Endothelial cell of umbilical vein (primary cell): ENCODE measurements around the gene ELMOD3. TPM values are rescaled to one million over a fixed set of nuclear protein-coding genes. Genes with fewer than 3 reads are reported as not detected.

Experiments
- BruUV-seq: library from RNA; stranded (reverse); fragments of 400-500 nt; replicated peaks from 2 replicates; lab custom pipeline; 2021; lab: Mats Ljungman, UMichigan
- CTCF ChIA-PET: fragments of 300-600, 350-600 bp; sonication (Branson Sonifier 250); formaldehyde crosslinking; loops from one replicate; lab custom pipeline; 2021; ENCODE audit warnings: antibody characterized with exemption, inconsistent platforms; lab: Charles Lee
- POLR2A ChIA-PET: fragments of 300-600, 350-600 bp; sonication (Branson Sonifier 250); formaldehyde crosslinking; loops from one replicate; lab custom pipeline; 2021; ENCODE audit warnings: antibody characterized with exemption, inconsistent platforms; lab: Charles Lee
- DNase-seq: peaks from one replicate; pipeline ENCODE4 v3.0.0-alpha.2; 2011; ENCODE audit warnings: low read depth, low spot score
- FAIRE-seq: peaks from 2 replicates; lab custom pipeline; 2011; peaks lifted over from hg19 to GRCh38; lab: Jason Lieb, UNC
- H2AFZ ChIP-seq: 2 replicates; pipeline ENCODE4 v1.6.0; 2012; ENCODE audit warnings: low read depth, low read length, control low read depth, inconsistent platforms
- H3K27ac ChIP-seq: 2 replicates; pipeline ENCODE4 v1.5.1; 2011; ENCODE audit warnings: low read depth, mild to moderate bottlenecking, control low read depth, low read length, moderate library complexity; ENCODE audit not compliant: insufficient read depth
- H3K27me3 ChIP-seq, 2 experiments: 2 replicates each; pipeline versions ENCODE4 v1.6.0 to v1.6.1; 2011; ENCODE audit warnings: low read length in 2 of 2, mixed read lengths in 1 of 2; ENCODE audit not compliant: control insufficient read depth in 2 of 2, insufficient read depth in 2 of 2
- H3K36me3 ChIP-seq, 2 experiments: 2 replicates in 1 of 2; 3 replicates in 1 of 2; pipeline ENCODE4 v1.5.1; 2011; ENCODE audit warnings: low read length in 2 of 2, mild to moderate bottlenecking in 1 of 2, moderate library complexity in 1 of 2; ENCODE audit not compliant: control insufficient read depth in 2 of 2, insufficient read depth in 2 of 2; ENCODE audit errors: extremely low read depth in 1 of 2
- H3K4me1 ChIP-seq: 3 replicates; pipeline ENCODE4 v1.5.1; 2011; ENCODE audit warnings: mild to moderate bottlenecking, low read length; ENCODE audit not compliant: control insufficient read depth, insufficient read depth; ENCODE audit errors: extremely low read depth
- H3K4me2 ChIP-seq: 2 replicates; pipeline ENCODE4 v1.6.1; 2011; ENCODE audit warnings: low read length, control low read depth, mixed read lengths; ENCODE audit not compliant: insufficient read depth
- H3K4me3 ChIP-seq, 3 experiments: fragments of 200-600 bp in 1 of 3; sonication (generic), shearing (Covaris generic) in 1 of 3; replicated peaks in 1 of 3; 2 replicates each; pipeline ENCODE4 v1.5.1; 2011 to 2016; ENCODE audit warnings: control low read depth in 3 of 3, low read length in 3 of 3, mild to moderate bottlenecking in 2 of 3, inconsistent platforms in 1 of 3, low read depth in 1 of 3, moderate library complexity in 1 of 3; ENCODE audit not compliant: insufficient read depth in 1 of 3
- H3K79me2 ChIP-seq: 2 replicates; pipeline ENCODE4 v1.6.0; 2012; ENCODE audit warnings: low read length, inconsistent platforms; ENCODE audit not compliant: control insufficient read depth, insufficient read depth
- H3K9ac ChIP-seq: replicated peaks from 2 replicates; pipeline ENCODE3; 2011; ENCODE audit warnings: low read length, control low read depth; ENCODE audit not compliant: insufficient read depth; ENCODE audit errors: extremely low read depth
- H3K9me1 ChIP-seq: replicated peaks from 3 replicates; pipeline ENCODE4 v1.6.0; 2011; ENCODE audit warnings: mild to moderate bottlenecking, low read length; ENCODE audit not compliant: control insufficient read depth, insufficient read depth; ENCODE audit errors: extremely low read depth
- H3K9me3 ChIP-seq: replicated peaks from 2 replicates; pipeline ENCODE4 v1.5.1; 2012; ENCODE audit warnings: low read length, inconsistent platforms; ENCODE audit not compliant: control insufficient read depth, insufficient read depth
- H4K20me1 ChIP-seq: replicated peaks from 2 replicates; pipeline ENCODE3; 2011; ENCODE audit warnings: mild to moderate bottlenecking, low read length; ENCODE audit not compliant: control insufficient read depth, insufficient read depth; ENCODE audit errors: extremely low read depth
- CTCF ChIP-seq, 2 donors: IDR thresholded peaks; 1 replicate in 1 of 2; 2 replicates in 1 of 2; pipeline ENCODE4 v1.5.1; 2011; ENCODE audit warnings: low read length in 2 of 2, mild to moderate bottlenecking in 2 of 2, moderate library complexity in 2 of 2, control low read depth in 1 of 2, inconsistent platforms in 1 of 2, low read depth in 1 of 2; ENCODE audit not compliant: insufficient read depth in 1 of 2; ENCODE audit errors: extremely low read depth in 1 of 2
- EZH2 ChIP-seq: IDR thresholded peaks from 2 replicates; pipeline ENCODE4 v1.6.1; 2012; ENCODE audit warnings: borderline replicate concordance, low read depth, mild to moderate bottlenecking, moderate library complexity, low read length, inconsistent platforms; ENCODE audit not compliant: severe bottlenecking
- FOS ChIP-seq: IDR thresholded peaks from 2 replicates; pipeline ENCODE4 v1.6.1; 2011; ENCODE audit warnings: mild to moderate bottlenecking, low read length, moderate library complexity, borderline replicate concordance; ENCODE audit not compliant: insufficient read depth
- GATA2 ChIP-seq: IDR thresholded peaks from 2 replicates; pipeline ENCODE4 v1.7.0; 2011; ENCODE audit warnings: low read depth, mild to moderate bottlenecking, moderate library complexity, mixed read lengths, low read length; ENCODE audit not compliant: insufficient read length, insufficient read depth
- JUN ChIP-seq: IDR thresholded peaks from 2 replicates; pipeline ENCODE4 v1.6.1; 2011; ENCODE audit warnings: borderline replicate concordance, low read depth; ENCODE audit not compliant: insufficient read length, insufficient read depth
- MAX ChIP-seq: IDR thresholded peaks from 2 replicates; pipeline ENCODE4 v1.6.1; 2011; ENCODE audit not compliant: insufficient read depth, insufficient read length
- MYC ChIP-seq: IDR thresholded peaks from one replicate; pipeline ENCODE4 v1.6.1; 2011; ENCODE audit warnings: mild to moderate bottlenecking, low read depth, low read length
- POLR2A ChIP-seq: IDR thresholded peaks from 2 replicates; pipeline ENCODE4 v1.6.1; 2012; ENCODE audit warnings: low read depth, mild to moderate bottlenecking, control low read depth, low read length
- POLR2AphosphoS5 ChIP-seq: IDR thresholded peaks from 2 replicates; pipeline ENCODE4 v1.6.1; 2012; ENCODE audit warnings: low read depth, mild to moderate bottlenecking, control low read depth, low read length, moderate library complexity; ENCODE audit not compliant: insufficient read depth
- dilution Hi-C: fragments of 300-500 bp; cut with MboI; formaldehyde crosslinking; loops from one replicate; pipeline ENCODE4 v1.15.0; 2019; ENCODE audit warnings: low sequenced_read_pairs; ENCODE audit not compliant: extremely low pct_ligation_motif_present
- intact Hi-C: fragments of 100-400 bp; cut with micrococcal nuclease; formaldehyde crosslinking; loops from one replicate; pipeline ENCODE4 v1.10.0; 2022
- polyA plus RNA-seq, 4 experiments: library from polyadenylated mRNA; depleted of rRNA in 3 of 4; stranded (reverse) in 3 of 4; unstranded in 1 of 4; fragments of >200 nt; gene quantifications; 2 replicates each; pipeline versions ENCODE4 v1.2.1 to v1.2.3, GENCODE V29; 2011 to 2012; ENCODE audit warnings: missing spikeins in 1 of 4
- total RNA-seq: library from RNA; stranded (reverse); gene quantifications from 2 replicates; pipeline ENCODE4 v1.2.3, GENCODE V29; 2021

ELMOD3 gene
- total and polyA plus RNA-seq, 2 donors (not counting 3 experiments of a cell fraction or from before 2014, with no cell fraction given), result 12.3 to 22.0 TPM

- no peaks in the 10 kb centered on the region for H4K20me1 ChIP-seq
- no TSS peak for BruUV-seq
- dilution Hi-C loops, result no loop called here
- no peak overlapping the region for H3K27ac ChIP-seq
- no peak for TF ChIP-seq EZH2
- TF ChIP-seq POLR2AphosphoS5, result no peak
- peak; percentile 10 for TF ChIP-seq FOS
- TF ChIP-seq MAX, result no peak
- TF ChIP-seq MYC, result no peak
- H3K79me2 ChIP-seq, result no peaks in the 10 kb centered on the region
- H3K4me1 ChIP-seq, result peaks cover 9% of the 10 kb centered on the region
- H3K4me3 ChIP-seq, result no peak overlapping the region
- FAIRE-seq (peak; percentile 8), DNase-seq (peak; percentile 58)
- no peak overlapping the region for H2AFZ ChIP-seq
- POLR2A ChIA-PET, result interaction anchor here (1.1 kb wide), 1 partner anchor 45 kb away, joined by 3 read pairs; the partner anchor contains the start of genes ELMOD3 and RETSAT
- H3K9me1 ChIP-seq, result no peaks in the 10 kb centered on the region
- peaks cover 3 to 11% of the 10 kb centered on the region in 2 experiments for H3K36me3 ChIP-seq
- no peaks in the 10 kb centered on the region for H3K27me3 ChIP-seq
- CTCF ChIA-PET, result interaction anchor here (0.6 to 1.9 kb wide), 7 partner anchors 8 to 353 kb away, joined by 3 to 26 read pairs (median 3); partner anchors contain the start of gene TGOLN2
- no peak overlapping the region for H3K9ac ChIP-seq
- no peak overlapping the region for H3K4me2 ChIP-seq
- no peaks in the 10 kb centered on the region for H3K9me3 ChIP-seq
- intact Hi-C loops, result no loop called here
Measured at GRCh38 chr2:85308896-85309555, 45.5 kb upstream of the ELMOD3 start.

DNA sequence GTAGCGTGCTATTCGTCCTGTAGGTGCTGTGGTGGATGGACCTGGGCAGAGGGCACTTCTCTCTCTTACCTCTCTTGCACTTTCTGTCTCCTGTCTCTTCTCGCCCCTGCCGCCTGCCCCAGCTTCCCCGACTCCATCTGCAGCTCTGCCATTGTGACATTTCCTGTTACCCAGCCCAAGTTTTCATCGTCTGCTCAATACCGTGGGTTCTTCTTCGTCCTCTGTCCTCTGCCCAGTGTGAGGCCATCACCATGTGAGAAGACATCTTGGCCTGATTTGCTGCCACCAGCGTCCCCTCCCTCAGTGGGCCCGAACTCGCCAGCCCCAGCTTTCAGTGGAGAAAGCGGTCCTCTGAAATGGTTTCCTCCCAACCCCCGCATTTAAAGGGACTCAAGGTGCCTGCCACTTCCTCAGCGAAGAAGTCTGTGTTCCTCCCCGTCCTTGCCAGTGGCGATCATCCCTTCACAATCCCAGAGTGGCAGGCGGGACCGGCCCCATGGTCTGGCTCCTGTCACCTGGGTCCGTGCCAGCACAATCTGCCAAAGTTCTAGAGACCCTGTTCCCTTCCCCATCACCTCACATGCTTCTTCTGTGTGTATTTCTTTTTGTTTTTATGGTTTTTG, 44.8 kb upstream of the ELMOD3 start:
- Histone ChIP-seq H3K9ac (no peak overlapping the region), H3K9me1 (no peaks in the 10 kb centered on the region), H3K27ac (no peak overlapping the region), H3K36me3 (peaks cover 3 to 12% of the 10 kb centered on the region in 2 experiments), H3K4me3 (no peak overlapping the region), H4K20me1 (no peaks in the 10 kb centered on the region), H3K27me3 (no peaks in the 10 kb centered on the region), H3K4me1 (peaks cover 9% of the 10 kb centered on the region), H3K79me2 (no peaks in the 10 kb centered on the region), H3K4me2 (no peak overlapping the region), H3K9me3 (no peaks in the 10 kb centered on the region), H2AFZ (no peak overlapping the region)
- CTCF ChIA-PET, result interaction anchor here (1.0 to 1.9 kb wide), 5 partner anchors 9 to 243 kb away, joined by 3 to 26 read pairs (median 5); partner anchors contain the start of gene TGOLN2
- BruUV-seq, result TSS peak; percentile 76
- FAIRE-seq (no peak), DNase-seq (no peak)
- dilution Hi-C loops, result no loop called here
- intact Hi-C loops, result no loop called here
- POLR2A ChIA-PET, result interaction anchor here (1.1 kb wide), 1 partner anchor 45 kb away, joined by 3 read pairs; the partner anchor contains the start of genes ELMOD3 and RETSAT
- no peak for TF ChIP-seq EZH2
- no peak for TF ChIP-seq CTCF (IDR thresholded peaks at IDR 0.05; ENCODE audit: extremely low read depth in 1 of 2, insufficient read depth in 1 of 2, low read depth in 1 of 2, low read length in 2 of 2)
- TF ChIP-seq GATA2, result no peak
- TF ChIP-seq JUN, result no peak
- no peak for TF ChIP-seq MAX
- TF ChIP-seq POLR2AphosphoS5, result no peak
- TF ChIP-seq POLR2A, result no peak
- TF ChIP-seq FOS, result no peak
- TF ChIP-seq MYC, result no peak
